Measurements from ENCODE around the gene RERGL.
"Not testable (repeated sequence)": the region's sequence is repeated elsewhere in the genome, so short reads cannot be mapped to it uniquely, and the experiment has no call there.

The RERGL gene

DNA sequence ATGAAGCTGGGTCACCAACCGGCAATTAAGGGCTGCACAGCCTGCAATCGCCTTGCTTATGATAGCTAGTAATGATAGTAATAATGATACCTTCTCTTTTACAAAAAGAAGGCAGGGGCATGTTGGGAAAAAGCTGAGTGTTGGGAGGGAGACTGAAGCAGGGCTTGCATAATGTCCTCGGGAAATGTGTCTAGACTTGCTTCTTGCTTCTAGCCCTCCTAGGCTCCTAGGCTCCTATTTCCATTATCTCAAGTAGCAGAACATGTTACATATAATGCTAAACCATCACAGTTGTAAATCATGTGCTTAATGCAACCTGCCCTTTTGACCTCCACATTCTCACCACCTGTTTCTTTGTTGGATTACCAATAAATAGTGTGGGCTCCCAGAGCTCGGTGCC lies 18.7 kb downstream of the RERGL start:
- TF ChIP-seq, protein P1, sequence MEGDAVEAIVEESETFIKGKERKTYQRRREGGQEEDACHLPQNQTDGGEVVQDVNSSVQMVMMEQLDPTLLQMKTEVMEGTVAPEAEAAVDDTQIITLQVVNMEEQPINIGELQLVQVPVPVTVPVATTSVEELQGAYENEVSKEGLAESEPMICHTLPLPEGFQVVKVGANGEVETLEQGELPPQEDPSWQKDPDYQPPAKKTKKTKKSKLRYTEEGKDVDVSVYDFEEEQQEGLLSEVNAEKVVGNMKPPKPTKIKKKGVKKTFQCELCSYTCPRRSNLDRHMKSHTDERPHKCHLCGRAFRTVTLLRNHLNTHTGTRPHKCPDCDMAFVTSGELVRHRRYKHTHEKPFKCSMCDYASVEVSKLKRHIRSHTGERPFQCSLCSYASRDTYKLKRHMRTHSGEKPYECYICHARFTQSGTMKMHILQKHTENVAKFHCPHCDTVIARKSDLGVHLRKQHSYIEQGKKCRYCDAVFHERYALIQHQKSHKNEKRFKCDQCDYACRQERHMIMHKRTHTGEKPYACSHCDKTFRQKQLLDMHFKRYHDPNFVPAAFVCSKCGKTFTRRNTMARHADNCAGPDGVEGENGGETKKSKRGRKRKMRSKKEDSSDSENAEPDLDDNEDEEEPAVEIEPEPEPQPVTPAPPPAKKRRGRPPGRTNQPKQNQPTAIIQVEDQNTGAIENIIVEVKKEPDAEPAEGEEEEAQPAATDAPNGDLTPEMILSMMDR (IDR thresholded peaks at IDR 0.05; ENCODE audit: low read depth, low read length): no peak

DNA sequence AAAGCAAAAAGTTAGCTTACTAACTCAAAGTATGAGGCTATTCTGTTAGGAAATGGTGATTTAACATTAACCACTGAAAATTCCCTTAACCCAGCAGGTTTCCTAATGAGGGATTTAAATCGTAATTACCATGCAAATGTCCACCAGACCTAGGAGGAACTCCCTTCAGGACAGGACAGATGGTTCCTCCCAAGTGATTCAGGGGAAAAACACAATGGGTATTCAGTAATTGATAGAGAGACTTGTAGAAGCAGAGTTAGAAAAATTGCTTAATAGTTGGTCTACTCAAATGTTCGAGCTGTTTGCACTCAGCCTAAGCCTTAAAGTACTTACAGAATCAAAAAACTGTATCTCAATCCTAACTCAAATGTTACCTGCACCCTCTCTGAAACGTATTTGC lies 21.6 kb downstream of the RERGL start:
- DNase-seq (ENCODE audit: extremely low read depth, low read depth): no peak
- TF ChIP-seq, protein P1 (IDR thresholded peaks at IDR 0.05; ENCODE audit: low read depth, low read length): no peak

More for the DNA sequence above, 18.7 kb downstream of the RERGL start:
- no peak for DNase-seq (ENCODE audit: extremely low read depth, low read depth)

DNA sequence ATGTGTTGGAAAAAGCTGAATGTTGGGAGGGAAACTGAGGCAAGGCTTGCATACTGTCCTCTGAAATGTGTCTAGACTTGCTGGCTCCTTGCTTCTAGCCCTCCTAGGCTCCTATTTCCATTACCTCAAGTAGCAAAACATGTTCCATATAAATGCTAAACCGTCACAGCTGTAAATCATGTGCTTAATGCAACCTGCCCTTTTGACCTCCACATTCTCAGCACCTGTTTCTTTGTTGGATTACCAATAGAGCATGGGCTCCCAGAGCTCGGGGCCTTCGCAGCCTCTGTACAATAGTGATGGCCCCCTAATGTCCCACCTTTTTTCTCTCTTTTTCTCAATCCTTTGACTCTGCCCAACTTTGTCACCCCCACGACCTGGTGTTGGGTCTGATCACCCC lies 23.3 kb downstream of the RERGL start:
- DNase-seq (ENCODE audit: extremely low read depth, low read depth): no peak
- TF ChIP-seq, protein P1 (IDR thresholded peaks at IDR 0.05; ENCODE audit: low read depth, low read length): no peak

DNA sequence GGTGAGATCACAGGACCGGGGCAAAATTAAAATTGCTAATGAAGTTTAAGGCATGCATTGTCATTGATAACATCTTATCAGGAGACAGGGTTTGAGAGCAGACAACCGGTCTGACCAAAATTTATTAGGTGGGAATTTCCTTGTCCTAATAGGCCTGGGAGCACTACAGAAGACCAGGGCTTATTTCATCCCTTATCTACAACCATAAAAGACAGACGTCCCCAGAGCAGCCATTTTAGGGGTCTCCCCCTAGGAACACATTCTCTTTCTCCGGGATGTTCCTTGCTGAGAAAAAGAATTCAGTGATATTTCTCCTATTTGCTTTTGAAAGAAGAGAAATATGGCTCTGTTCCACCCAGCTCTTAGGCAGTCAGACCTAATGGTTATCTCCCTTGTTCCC lies 27.1 kb downstream of the RERGL start:
- DNase-seq (ENCODE audit: extremely low read depth, low read depth): not testable (repeated sequence)

DNA sequence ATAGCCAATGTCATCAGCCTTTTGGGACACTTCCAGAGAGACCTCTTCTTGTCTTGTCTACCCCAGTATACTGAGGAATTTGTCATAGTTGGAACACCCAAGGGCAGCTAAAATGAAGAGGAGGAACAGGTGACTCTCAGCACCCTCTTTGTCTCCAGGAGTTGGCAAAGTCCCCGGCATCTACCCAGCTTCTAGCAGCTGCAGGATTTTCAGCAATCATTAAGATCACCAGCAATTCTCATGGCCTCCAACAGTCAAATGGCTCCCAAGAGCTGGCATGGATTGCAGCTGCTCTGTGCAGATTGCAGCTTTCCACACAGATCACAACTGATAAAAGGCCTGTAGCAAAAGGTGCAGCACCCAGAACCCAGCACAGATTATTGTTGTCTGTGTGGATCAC lies 32.9 kb downstream of the RERGL start:
- TF ChIP-seq, protein P1 (IDR thresholded peaks at IDR 0.05; ENCODE audit: low read depth, low read length): no peak

DNA sequence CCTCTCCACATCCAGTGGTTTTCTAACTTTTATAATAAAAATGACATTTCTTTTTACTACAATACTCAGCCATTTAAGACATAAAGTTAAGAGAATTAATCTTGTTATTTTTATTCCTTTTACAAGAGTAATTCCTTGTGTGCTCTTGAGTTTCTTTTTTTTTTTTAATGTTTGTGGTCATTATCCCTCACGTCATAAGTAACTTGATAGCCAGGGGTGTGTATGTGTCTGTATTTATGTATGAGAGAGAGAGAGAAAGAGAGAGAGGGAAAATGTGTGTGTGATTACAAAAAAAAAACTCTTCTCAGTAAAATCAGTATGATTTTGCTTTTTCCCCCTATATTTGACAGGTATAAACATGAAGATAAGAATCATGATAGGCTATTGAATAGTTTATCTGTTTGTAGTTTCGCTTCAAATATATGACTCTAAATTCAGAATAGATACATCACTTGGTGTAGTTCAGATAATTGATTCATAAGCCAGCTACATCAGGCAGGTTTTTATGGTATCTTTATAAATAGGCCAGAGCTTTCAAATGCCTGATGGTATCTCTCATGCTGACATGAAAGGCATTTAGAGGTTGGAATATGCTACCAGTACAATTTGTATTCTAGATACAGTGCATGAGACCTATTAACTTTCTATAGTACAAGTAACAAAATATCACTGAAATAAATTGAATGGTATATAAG lies 34.9 kb downstream of the RERGL start:
- no peak for DNase-seq (ENCODE audit: extremely low read depth, low read depth)
- TF ChIP-seq, protein P1 (IDR thresholded peaks at IDR 0.05; ENCODE audit: low read depth, low read length): no peak

More for the DNA sequence above, 32.9 kb downstream of the RERGL start:
- DNase-seq (ENCODE audit: extremely low read depth, low read depth): no peak

DNA sequence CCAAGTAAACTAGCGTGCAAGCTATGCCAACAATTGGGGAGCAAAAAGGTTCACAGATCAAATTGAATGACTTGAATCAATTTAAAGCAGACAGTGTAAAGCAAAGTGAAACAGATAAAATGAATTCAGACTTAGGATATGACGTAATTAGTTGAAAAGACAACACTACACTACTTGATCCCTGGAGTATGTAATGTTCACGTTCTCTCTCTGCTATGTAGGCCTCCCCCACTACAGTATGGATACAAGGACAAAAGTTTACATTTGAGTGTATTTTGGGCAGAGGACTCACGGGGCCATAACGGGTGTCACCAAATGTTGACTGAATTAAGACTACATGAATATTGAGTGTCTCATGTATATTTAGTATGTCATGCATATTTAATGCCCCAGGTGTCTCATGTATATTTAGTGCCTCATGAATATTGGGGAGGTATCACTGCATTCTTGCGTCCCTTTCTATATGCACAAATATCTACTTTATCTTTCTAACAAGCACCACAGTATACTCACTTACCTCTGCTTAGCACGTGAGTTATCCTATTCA lies 44.5 kb downstream of the RERGL start:
- TF ChIP-seq, protein P1 (IDR thresholded peaks at IDR 0.05; ENCODE audit: low read depth, low read length): no peak
- DNase-seq (ENCODE audit: extremely low read depth, low read depth): no peak

DNA sequence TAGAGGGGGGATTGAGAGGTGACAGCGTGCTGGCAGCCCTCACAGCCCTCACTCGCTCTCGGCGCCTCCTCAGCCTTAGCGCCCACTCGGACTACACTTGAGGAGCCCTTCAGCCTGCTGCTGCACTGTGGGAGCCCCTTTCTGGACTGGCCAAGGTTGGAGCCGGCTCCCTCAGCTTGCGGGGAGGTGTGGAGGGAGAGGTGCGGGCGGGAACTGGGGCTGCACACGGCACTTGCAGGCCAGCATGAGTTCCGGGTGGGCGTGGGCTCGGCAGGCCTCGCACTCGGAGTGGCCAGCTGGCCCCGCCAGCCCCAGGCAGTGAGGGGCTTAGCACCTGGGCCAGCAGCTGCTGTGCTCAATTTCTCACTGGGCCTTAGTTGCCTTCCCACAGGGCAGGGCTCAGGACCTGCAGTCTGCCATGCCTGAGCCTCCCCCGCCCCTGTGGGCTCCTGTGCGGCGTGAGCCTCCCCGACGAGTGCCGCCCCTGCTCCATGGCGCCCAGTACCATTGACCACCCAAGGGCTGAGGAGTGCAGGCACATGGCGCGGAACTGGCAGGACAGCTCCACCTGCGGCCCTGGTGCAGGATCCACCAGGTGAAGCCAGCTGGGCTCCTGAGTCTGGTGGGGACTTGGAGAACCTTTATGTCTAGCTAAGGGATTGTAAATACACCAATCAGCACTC lies 49.8 kb downstream of the RERGL start:
- not testable (repeated sequence) for DNase-seq (ENCODE audit: extremely low read depth, low read depth)
